Hepatic stellate cell (primary cell): ENCODE measurements around the gene TAF11L3.
"Not testable (repeated sequence)": the region's sequence is repeated elsewhere in the genome, so short reads cannot be mapped to it uniquely, and the experiment has no call there.

Source experiments
- DNase-seq: peaks from one replicate; pipeline ENCODE4 v3.0.0; 2011; ENCODE audit warnings: low spot score

The TAF11L3 gene

GRCh38 chr5:17518067-17518466, at the start of gene TAF11L3:
Gene TAF11L3 (plus strand): TSS chr5:17518367.
- DNase-seq = not testable (repeated sequence)

GRCh38 chr5:17470064-17470463, 48.1 kb upstream of the TAF11L3 start:
- no peak for DNase-seq

GRCh38 chr5:17475064-17475463, 43.1 kb upstream of the TAF11L3 start:
- not testable (repeated sequence) for DNase-seq

- no peak for DNase-seq
Measured at GRCh38 chr5:17477043-17477442, 41.1 kb upstream of the TAF11L3 start.

GRCh38 chr5:17477573-17478265, 40.4 kb upstream of the TAF11L3 start:
- no peak for DNase-seq

GRCh38 chr5:17481378-17481777, 36.8 kb upstream of the TAF11L3 start:
- no peak for DNase-seq

- DNase-seq = no peak
Measured at GRCh38 chr5:17482790-17483189, 35.4 kb upstream of the TAF11L3 start.

- not testable (repeated sequence) for DNase-seq
Measured at GRCh38 chr5:17486464-17487173, 31.5 kb upstream of the TAF11L3 start.

GRCh38 chr5:17487174-17487512, 31.0 kb upstream of the TAF11L3 start:
- no peak for DNase-seq

- DNase-seq = not testable (repeated sequence)
Measured at GRCh38 chr5:17491257-17491656, 26.9 kb upstream of the TAF11L3 start.

GRCh38 chr5:17492770-17493169, 25.4 kb upstream of the TAF11L3 start:
- DNase-seq = no peak

GRCh38 chr5:17497446-17497845, 20.7 kb upstream of the TAF11L3 start:
- no peak for DNase-seq

- DNase-seq = not testable (repeated sequence)
Measured at GRCh38 chr5:17497931-17498330, 20.2 kb upstream of the TAF11L3 start, which contains the start of gene TAF11L2. Gene TAF11L2 (plus strand): TSS chr5:17498231.

GRCh38 chr5:17511775-17512325, 6.3 kb upstream of the TAF11L3 start:
- no peak for DNase-seq

- DNase-seq = not testable (repeated sequence)
Measured at GRCh38 chr5:17517526-17517925, 641 bp upstream of the TAF11L3 start.

GRCh38 chr5:17519508-17519907, 1.3 kb downstream of the TAF11L3 start:
- not testable (repeated sequence) for DNase-seq

- not testable (repeated sequence) for DNase-seq
Measured at GRCh38 chr5:17521501-17521900, 3.3 kb downstream of the TAF11L3 start, which contains the start of gene TAF11L4. Gene TAF11L4 (plus strand): TSS chr5:17521801.

GRCh38 chr5:17524935-17525334, 6.8 kb downstream of the TAF11L3 start, which contains the start of gene TAF11L5:
Gene TAF11L5 (plus strand): TSS chr5:17525235.
- DNase-seq = not testable (repeated sequence)

GRCh38 chr5:17526504-17526903, 8.3 kb downstream of the TAF11L3 start:
- DNase-seq = not testable (repeated sequence)

- DNase-seq = not testable (repeated sequence)
Measured at GRCh38 chr5:17528369-17528768, 10.2 kb downstream of the TAF11L3 start, which contains the start of gene TAF11L6. Gene TAF11L6 (plus strand): TSS chr5:17528669.
